Heart left ventricle (tissue), 16 donors: ENCODE results near the gene PLPPR3. TPM values are rescaled to one million over a fixed set of nuclear protein-coding genes. Genes with fewer than 3 reads are reported as not detected.
A peak's percentile ranks its signal among the peaks of the same experiment; 100 is the strongest.

ENCODE experiments used
- ATAC-seq, 4 donors: fragments of 200-7000 bp; cut with Tn5 transposase; one replicate each; pipeline ENCODE4 v1.9.1; 2020 to 2022; ENCODE audit warnings: moderate library complexity in 4 of 4, mild to moderate bottlenecking in 3 of 4, moderate number of reproducible peaks in 1 of 4
- DNase-seq, 5 donors: peaks; one replicate each; pipeline ENCODE4 v3.0.0-alpha.2; 2020
- H3K27ac ChIP-seq, 12 donors: fragments of 200-600 bp; sonication (generic) in 4 of 12; one replicate each; pipeline versions ENCODE4 v1.5.0 to v1.8.0; 2016 to 2022; ENCODE audit warnings: mild to moderate bottlenecking in 2 of 12
- H3K27me3 ChIP-seq, 9 donors: fragments of 200-600 bp; sonication (generic) in 2 of 9; one replicate each; pipeline versions ENCODE4 v1.5.1 to v1.8.0; 2016 to 2022; ENCODE audit warnings: mild to moderate bottlenecking in 3 of 9
- H3K36me3 ChIP-seq, 9 donors: fragments of 200-600 bp; sonication (generic) in 2 of 9; one replicate each; pipeline versions ENCODE4 v1.5.0 to v1.8.0; 2018 to 2022; ENCODE audit warnings: mild to moderate bottlenecking in 2 of 9
- H3K4me1 ChIP-seq, 12 donors: fragments of 200-600 bp; sonication (generic) in 4 of 12; one replicate each; pipeline versions ENCODE4 v1.5.0 to v1.8.0; 2016 to 2022; ENCODE audit warnings: mild to moderate bottlenecking in 3 of 12
- H3K4me3 ChIP-seq, 12 donors: fragments of 200-600 bp; sonication (generic) in 4 of 12; one replicate each; pipeline versions ENCODE4 v1.5.0 to v1.8.0; 2017 to 2022; ENCODE audit warnings: mild to moderate bottlenecking in 9 of 12, moderate library complexity in 4 of 12
- H3K9me3 ChIP-seq, 12 donors: fragments of 200-600 bp; sonication (generic) in 4 of 12; one replicate each; pipeline versions ENCODE4 v1.5.0 to v1.8.0; 2016 to 2022; ENCODE audit warnings: mild to moderate bottlenecking in 1 of 12
- CTCF ChIP-seq, 12 donors: fragments of 200-600 bp; sonication (generic) in 4 of 12; IDR thresholded peaks; one replicate each; pipeline versions ENCODE4 v1.5.0 to v1.8.0; 2018 to 2022; ENCODE audit warnings: antibody characterized with exemption in 12 of 12, mild to moderate bottlenecking in 5 of 12
- POLR2A ChIP-seq, 2 donors: fragments of 450-650 bp; IDR thresholded peaks; one replicate each; pipeline ENCODE4 v1.6.1; 2017; ENCODE audit warnings: antibody characterized with exemption in 2 of 2, mild to moderate bottlenecking in 2 of 2, moderate library complexity in 2 of 2
- WGBS, 4 donors: extraction: QIAGEN DNeasy Blood & Tissue Kit in 2 of 4; methylation state at CpG; one replicate each; pipeline versions ENCODE4 v1.1.5 to v1.1.7; 2013 to 2018; 5-methylcytosine and 5-hydroxymethylcytosine counted together
- intact Hi-C, 10 donors: fragments of 100-400 bp; cut with DNase I; formaldehyde crosslinking; loops; one replicate each; pipeline versions ENCODE4 v1.11.1 to v1.14.2; 2022
- polyA plus RNA-seq, 2 donors: library from polyadenylated mRNA; stranded (reverse); fragments of 200-250 nt; gene quantifications; one replicate each; pipeline ENCODE4 v1.2.3, GENCODE V29; 2013
- total RNA-seq, 9 donors: library from RNA; depleted of rRNA in 2 of 9; stranded (reverse); fragments of >200 nt in 2 of 9; fragmentation: NEBNext Ultra II Directional in 3 of 9; extraction: Animal tissue kit (Norgen Biotek cat#: 25700) in 3 of 9; gene quantifications; one replicate each; pipeline versions ENCODE4 v1.1.0 to v1.2.4, GENCODE V29; 2016 to 2023
- donor health status: ischemic (EF 13 %, LVEDD 7.1; RV severe dilation, severe dysfunction).
- donor health status: healthy with polysubstance abuse.
- donor health status: DM: no; HTN: yes; CAD: no.
- donor health status: DM: no; HTN: no; CAD: no.
- donor health status: ischemic (EF 25% LVEDD 6.9; RV normal size, moderate dysfunction).
- donor health status: ischemic (EF 25% LVEDD 5.7; RV mildly dilated, moderate dysfunction).
- donor health status: healthy.
- donor health status: DM: yes; HTN: yes; CAD: no.
- donor health status: ischemic (EF 35%, LVEDD 5.7; RV mildly dilated, moderate dysfunction).
- donor health status: nonischemic (EF 11% LVEDD 7.7; RV severe dilation, severe dysfunction).
- donor health status: DM: yes; HTN: yes; CAD: no.
- donor health status: PGD.
- donor health status: ischemic (EF 29% LVEDD 5.4; RV normal size, mild dysfunction).
- donor health status: nonischemic (EF 23%, LVEDD 6.1; RV moderate dilation, normal function).

The PLPPR3 gene
- total and polyA plus RNA-seq, 11 donors = 0.10 to 0.50 (median 0.14) TPM; not detected in 8

- no peak for ATAC-seq
- intact Hi-C loops = no loop called here
- WGBS, 4 donors = 79 to 94% (median 83%) methylated on average over 12 to 19 of the region's 19 CpGs
- no peak for TF ChIP-seq POLR2A (IDR thresholded peaks at IDR 0.05)
- TF ChIP-seq CTCF (IDR thresholded peaks at IDR 0.05) = no peak
- Histone ChIP-seq H3K4me3 (peak overlapping the region; percentile 5 to 51 (median 32)), H3K27me3 (peaks cover 0 to 4% (median 0%) of the 10 kb centered on the region in 9 donors), H3K4me1 (peaks cover 0 to 38% (median 13%) of the 10 kb centered on the region in 12 donors), H3K36me3 (no peaks in the 10 kb centered on the region), H3K27ac (peak overlapping the region; percentile 22 to 89 (median 72)), H3K9me3 (no peaks in the 10 kb centered on the region)
- no peak for DNase-seq
These were observed 40.0 kb downstream of the PLPPR3 start for GRCh38 chr19:781800-782184.

- intact Hi-C loops = no loop called here
- no peak for ATAC-seq
- Histone ChIP-seq H3K9me3 (no peaks in the 10 kb centered on the region), H3K36me3 (no peaks in the 10 kb centered on the region), H3K4me3 (peak overlapping the region in 2 of 12 donors; percentile 45 to 46), H3K27me3 (peaks cover 0 to 4% (median 0%) of the 10 kb centered on the region in 9 donors), H3K4me1 (peaks cover 0 to 38% (median 13%) of the 10 kb centered on the region in 12 donors), H3K27ac (peak overlapping the region in 6 of 12 donors; percentile 5 to 88 (median 60))
- DNase-seq = no peak
- WGBS, 4 donors = 66 to 79% (median 72%) methylated on average over 11 to 15 of the region's 15 CpGs
- TF ChIP-seq CTCF (IDR thresholded peaks at IDR 0.05) (no peak), POLR2A (IDR thresholded peaks at IDR 0.05) (no peak)
These were observed 40.8 kb downstream of the PLPPR3 start for GRCh38 chr19:780935-781334.

GRCh38 chr19:778910-779653, 42.7 kb downstream of the PLPPR3 start:
- Histone ChIP-seq H3K4me1 (peaks cover 0 to 35% (median 10%) of the 10 kb centered on the region in 12 donors), H3K27me3 (peaks cover 0 to 4% (median 0%) of the 10 kb centered on the region in 9 donors), H3K9me3 (no peaks in the 10 kb centered on the region), H3K36me3 (no peaks in the 10 kb centered on the region), H3K27ac (peak overlapping the region in 10 of 12 donors; percentile 4 to 66 (median 49)), H3K4me3 (peak overlapping the region in 6 of 12 donors; percentile 7 to 43 (median 20))
- 43 to 63% (median 49%) methylated on average over 36 of the region's 36 CpGs for WGBS, 4 donors
- intact Hi-C loops = loop anchor here in 6 of 10 donors (5.0 to 10.0 kb wide), 4 partner anchors 68 to 206 kb away; partner anchors contain the start of genes CFD (in 3 of the 6), ELANE (in 3 of the 6) and WDR18 (in 1 of the 6)
- ATAC-seq = peak in 3 of 4 donors; percentile 54 to 72 (median 62)
- TF ChIP-seq CTCF (IDR thresholded peaks at IDR 0.05) (peak in 1 of 12 donors; percentile 19), POLR2A (IDR thresholded peaks at IDR 0.05) (no peak)
- DNase-seq = peak in 1 of 5 donors; percentile 64

GRCh38 chr19:776549-776948, 45.2 kb downstream of the PLPPR3 start:
- intact Hi-C loops = loop anchor here in 6 of 10 donors (5.0 to 10.0 kb wide), 4 partner anchors 71 to 208 kb away; partner anchors contain the start of genes CFD (in 3 of the 6), ELANE (in 3 of the 6) and WDR18 (in 1 of the 6)
- Histone ChIP-seq H3K36me3 (no peaks in the 10 kb centered on the region), H3K9me3 (no peaks in the 10 kb centered on the region), H3K27me3 (peaks cover 0 to 1% (median 0%) of the 10 kb centered on the region in 9 donors), H3K27ac (no peak overlapping the region), H3K4me1 (peaks cover 0 to 10% (median 4%) of the 10 kb centered on the region in 12 donors), H3K4me3 (no peak overlapping the region)
- DNase-seq = no peak
- no peak for ATAC-seq
- TF ChIP-seq CTCF (IDR thresholded peaks at IDR 0.05) (no peak), POLR2A (IDR thresholded peaks at IDR 0.05) (no peak)
- 90 to 92% (median 91%) methylated on average over 15 to 18 of the region's 18 CpGs for WGBS, 4 donors
